Activated T-cell treated with anti-CD3 and anti-CD28 coated beads, Interleukin-2, amount 50 U/mL, for 1 hour (primary cell): ENCODE measurements around the gene MFSD12.

Source experiments
- DNase-seq: peaks from one replicate; pipeline ENCODE4 v3.0.0-alpha.2; 2020

MFSD12 gene

DNA sequence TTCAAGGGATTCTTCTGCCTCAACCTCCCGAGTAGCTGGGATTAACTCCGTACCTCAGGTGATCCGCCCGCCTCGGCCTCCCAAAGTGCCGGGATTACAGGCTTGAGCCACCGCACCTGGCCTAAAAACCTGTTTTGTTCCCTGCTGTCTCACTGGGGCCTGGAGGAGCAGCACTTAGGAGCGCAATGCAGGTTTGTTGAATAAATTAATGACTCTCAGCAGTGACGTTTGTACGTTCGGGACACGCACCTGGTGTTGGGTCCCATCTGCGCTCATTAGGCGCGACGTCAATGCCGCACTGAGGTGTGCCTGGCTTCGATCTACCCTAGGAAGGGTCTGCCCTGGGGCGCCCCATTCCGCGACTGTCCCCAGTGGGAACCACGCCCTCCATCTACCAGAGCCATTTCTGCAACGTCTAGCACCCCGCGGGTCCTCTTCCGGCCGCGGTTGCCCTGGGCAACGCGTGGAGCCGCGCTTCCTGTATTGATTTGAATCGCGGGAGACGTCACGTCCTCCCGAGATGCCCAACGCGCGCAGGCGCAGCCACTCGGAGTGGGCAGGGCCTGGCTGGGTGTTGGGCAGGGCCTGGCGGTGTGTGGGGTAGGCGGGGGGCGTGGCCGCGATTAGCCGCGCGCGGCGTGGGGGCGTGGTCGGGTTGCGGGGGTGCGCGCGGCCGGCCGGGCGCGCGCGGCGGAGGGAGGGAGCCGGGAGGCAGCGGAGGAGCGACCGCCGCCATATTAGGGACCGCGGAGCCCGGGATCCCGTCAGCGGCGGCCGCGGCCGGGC, 51.6 kb downstream of the MFSD12 start, which contains the start of gene FZR1:
Gene FZR1 (plus strand): TSS at position 714 of the 786 bp plus-strand sequence. CDS start 16,679 bp downstream, outside the sequence.
- DNase-seq: peak; percentile 100

- DNase-seq: no peak
Measured at GRCh38 chr19:3504735-3505134, 52.7 kb downstream of the MFSD12 start.

GRCh38 chr19:3503036-3503572, 54.3 kb downstream of the MFSD12 start:
- DNase-seq: no peak

- DNase-seq: no peak
Measured at GRCh38 chr19:3501780-3502179, 55.6 kb downstream of the MFSD12 start.

DNA sequence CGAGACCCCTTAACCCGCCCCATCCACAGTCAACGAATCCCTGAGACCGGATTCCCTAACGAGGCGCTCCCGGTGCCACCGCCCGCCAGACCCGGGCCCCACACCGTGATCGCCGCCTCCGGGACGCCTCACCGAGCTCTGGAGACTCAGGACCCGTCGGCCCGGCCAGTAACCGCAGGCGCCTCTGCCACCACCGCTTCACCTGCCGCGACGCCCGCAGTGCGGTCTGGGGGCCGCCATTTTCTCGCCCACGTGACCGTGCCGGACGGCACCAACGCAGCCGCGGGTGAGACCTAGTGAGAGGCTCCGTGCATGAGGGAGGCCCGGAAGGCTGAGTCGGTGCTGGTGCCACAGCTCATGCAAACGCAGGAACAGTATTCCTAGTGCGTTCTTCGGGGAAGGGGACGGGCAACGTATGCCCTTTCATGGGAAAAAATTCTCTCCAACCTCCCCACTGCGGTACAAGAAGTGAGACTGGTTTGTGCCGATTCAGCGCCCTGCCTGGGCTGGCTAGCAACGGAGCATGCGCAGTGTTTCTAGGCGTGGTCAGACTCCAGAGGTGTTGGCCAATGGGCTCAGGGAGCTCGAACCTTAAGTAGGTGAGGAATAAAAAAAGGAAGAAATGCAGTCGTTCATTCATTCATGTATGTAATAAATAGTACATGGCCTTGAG, 56.8 kb downstream of the MFSD12 start, which contains the start of gene DOHH:
Gene DOHH (minus strand): TSS at position 246 of the 673 bp plus-strand sequence. CDS start 3,860 bp downstream, outside the sequence.
- DNase-seq: peak; percentile 92

GRCh38 chr19:3499738-3500428, 57.5 kb downstream of the MFSD12 start:
- DNase-seq: no peak

- DNase-seq: no peak
Measured at GRCh38 chr19:3497757-3498520, 59.4 kb downstream of the MFSD12 start.

- no peak for DNase-seq
Measured at GRCh38 chr19:3496392-3497273, 60.8 kb downstream of the MFSD12 start.

DNA sequence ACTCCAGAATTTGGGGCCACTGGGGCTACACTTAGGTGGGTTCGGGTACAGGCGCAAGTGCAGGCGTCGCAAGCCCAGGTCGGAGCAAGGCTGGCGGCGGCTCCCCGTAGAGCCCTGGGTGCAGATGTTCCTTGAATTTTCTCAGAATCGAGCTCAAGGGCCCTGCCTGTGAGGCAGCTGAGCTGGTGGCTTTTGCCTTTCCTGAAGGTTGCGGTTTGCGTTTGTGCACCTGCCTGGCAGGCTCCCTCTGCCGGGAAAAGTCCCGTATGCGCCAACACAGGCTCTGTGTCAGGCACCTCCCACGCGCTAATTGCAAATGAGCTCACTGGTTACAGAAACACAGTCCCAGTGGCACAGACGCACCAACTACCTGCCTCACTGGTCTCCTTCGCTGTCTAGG, 62.8 kb downstream of the MFSD12 start:
- peak; percentile 54 for DNase-seq
